EL (cell line): ENCODE results near the gene LRRFIP2.

ENCODE experiments used
- DNase-seq: peaks from one replicate; pipeline ENCODE4 v3.0.0-alpha.2; 2016

The LRRFIP2 gene

DNA sequence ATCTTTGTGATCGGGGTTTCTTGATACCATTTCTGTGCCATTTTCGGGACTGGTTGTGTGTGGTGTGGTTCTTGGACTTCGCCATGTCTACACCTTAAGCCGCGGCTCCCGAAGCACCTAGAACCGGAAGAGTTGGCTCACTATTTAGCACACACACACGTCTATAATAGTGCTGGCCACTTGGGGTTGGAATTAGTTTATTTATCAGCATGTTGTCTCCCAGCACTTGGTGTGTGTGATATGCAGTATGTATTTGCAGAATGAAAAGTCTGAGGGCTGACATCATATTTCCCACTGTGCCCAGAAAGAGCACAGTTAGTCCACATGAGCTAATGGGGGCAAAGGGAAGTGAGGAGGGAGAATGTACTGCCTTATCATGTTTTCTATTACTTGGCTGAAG, 157.5 kb downstream of the LRRFIP2 start:
- DNase-seq: no peak

DNA sequence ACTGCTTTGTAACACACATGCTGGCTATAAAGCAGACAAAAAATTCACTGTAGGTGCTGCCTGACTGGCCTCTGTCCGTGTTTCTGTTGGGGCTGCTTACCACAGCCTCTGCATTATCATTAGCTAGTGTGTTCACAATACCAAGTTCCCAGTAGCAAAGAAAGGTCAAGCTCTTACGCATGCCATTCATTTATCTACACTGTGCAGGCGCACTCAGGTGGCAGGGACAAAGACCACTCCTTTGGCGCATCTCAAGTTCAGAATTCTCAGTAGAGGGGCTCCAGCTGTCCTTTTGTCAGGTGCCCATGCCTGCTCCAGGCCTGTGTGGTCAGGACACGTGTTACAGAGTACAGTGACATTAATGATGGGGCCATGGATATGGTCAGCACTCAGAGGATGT, 158.7 kb downstream of the LRRFIP2 start:
- no peak for DNase-seq

DNA sequence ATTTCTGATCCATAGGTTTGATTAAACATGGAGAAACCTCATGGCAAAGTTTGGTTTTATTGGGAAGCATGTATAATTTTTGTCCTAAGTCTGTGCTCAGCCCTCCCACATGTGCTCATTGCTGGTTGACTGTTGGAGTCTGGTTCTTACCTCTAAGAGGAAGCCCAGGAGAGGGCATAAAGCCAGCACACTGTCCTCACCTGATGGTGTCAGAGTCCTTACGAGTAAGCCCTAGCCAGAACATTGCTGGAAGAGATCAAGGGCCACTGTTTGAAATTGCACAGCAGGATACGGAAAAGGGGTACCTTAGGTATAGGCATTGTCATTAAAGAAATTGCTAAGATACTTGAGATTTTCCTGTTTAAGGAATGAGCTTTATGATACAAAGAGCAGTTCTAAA, 159.8 kb downstream of the LRRFIP2 start:
- no peak for DNase-seq
